GM11168 (cell line): Measurements from ENCODE around the gene CRISP1.
"Not testable (repeated sequence)": the region's sequence is repeated elsewhere in the genome, so short reads cannot be mapped to it uniquely, and the experiment has no call there.

Experiments used
- in situ Hi-C: fragments of 300-500 bp; cut with MboI; formaldehyde crosslinking; loops from one replicate; pipeline ENCODE4 v1.12.0; 2022; ENCODE audit warnings: low sequenced_read_pairs; ENCODE audit not compliant: unreplicated experiment

CRISP1 gene

GRCh38 chr6:49847014-49847413 is 19.3 kb downstream of the CRISP1 start:
- in situ Hi-C loops = loop anchor here (10.0 kb wide), 2 partner anchors 222 to 322 kb away; no protein-coding TSS in a partner anchor

- in situ Hi-C loops = loop anchor here (10.0 kb wide), 2 partner anchors 217 to 317 kb away; no protein-coding TSS in a partner anchor
These were observed 24.9 kb downstream of the CRISP1 start for GRCh38 chr6:49841424-49841823.

- in situ Hi-C loops = loop anchor here (10.0 kb wide), 2 partner anchors 215 to 315 kb away; no protein-coding TSS in a partner anchor
These were observed 26.4 kb downstream of the CRISP1 start for GRCh38 chr6:49839957-49840356.

DNA sequence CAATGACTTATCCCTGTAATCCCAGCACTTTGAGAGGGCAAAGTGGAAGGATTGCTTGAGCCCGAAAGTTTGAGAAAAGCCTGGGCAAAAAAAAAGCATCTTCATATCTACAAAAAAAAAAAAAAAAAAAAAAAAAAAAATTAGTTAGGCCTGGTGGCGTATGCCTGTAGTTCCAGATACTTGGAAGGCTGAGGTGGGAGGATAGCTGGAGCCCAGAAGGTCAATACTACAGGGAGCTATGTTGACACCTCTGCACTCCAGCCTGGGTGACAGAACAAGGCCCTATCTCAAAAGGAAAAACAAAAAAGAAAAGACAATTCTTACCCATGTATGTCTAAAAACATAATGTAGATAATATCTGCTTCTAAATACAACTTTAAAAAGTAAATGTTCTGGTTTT is 27.2 kb downstream of the CRISP1 start:
- in situ Hi-C loops = no loop called here

DNA sequence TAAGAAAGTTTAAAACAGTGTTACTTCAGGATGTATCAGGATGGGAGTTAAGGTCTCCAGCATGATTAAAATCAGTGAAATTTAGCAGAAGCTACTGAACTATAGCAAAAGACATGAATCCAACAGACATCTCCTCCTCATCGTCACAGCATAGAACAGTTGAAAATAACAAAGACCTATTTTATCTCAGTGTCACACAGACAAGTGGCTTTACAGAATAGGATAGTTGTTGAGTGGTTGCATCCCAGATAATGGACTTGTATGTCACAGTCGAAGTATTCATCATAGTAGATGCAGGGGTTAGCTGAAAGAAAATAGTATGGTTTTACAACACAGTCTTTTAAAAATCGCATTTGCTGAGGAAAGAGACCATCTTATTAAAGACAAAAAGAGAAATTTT is 31.2 kb downstream of the CRISP1 start:
- in situ Hi-C loops = no loop called here

DNA sequence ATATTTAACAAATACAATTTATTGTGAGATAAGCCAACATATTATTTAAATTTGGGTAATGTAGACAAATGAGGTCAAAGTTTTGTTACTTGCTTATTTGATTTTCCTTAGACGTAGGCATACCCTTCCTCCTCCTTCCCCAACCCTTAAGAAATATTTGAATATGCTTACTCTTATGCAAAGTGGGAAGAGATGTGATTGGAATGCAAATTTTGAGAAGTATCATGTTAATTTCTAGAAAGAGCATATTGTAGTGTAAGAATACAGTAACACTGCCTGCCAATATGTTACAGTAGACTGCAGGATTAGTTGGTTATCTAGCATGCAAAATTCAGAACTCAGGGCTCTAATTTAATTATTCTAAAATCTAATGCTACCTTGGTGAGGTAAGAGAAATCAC is 32.9 kb downstream of the CRISP1 start:
- in situ Hi-C loops = no loop called here

- in situ Hi-C loops = no loop called here
These were observed 39.5 kb downstream of the CRISP1 start for GRCh38 chr6:49826743-49827406.

DNA sequence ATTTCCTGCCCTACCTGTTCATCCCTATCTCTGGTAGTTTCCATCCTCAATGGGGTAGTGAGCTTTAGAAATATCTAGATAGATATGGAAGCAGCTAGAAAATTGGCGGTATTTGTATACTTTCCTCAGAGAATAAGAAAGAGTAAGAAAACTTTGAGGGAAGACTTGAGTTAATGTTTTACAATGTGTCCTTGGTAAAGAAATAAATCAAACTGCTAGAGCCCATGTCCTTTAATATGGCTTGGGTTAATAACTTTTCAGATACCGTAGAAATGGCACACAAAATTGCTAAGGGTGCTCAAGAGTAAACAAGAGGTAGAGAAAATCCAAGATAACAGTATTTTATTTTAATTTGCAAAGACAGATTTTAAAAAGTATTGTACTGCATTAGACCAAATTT is 51.2 kb downstream of the CRISP1 start:
- in situ Hi-C loops = no loop called here

DNA sequence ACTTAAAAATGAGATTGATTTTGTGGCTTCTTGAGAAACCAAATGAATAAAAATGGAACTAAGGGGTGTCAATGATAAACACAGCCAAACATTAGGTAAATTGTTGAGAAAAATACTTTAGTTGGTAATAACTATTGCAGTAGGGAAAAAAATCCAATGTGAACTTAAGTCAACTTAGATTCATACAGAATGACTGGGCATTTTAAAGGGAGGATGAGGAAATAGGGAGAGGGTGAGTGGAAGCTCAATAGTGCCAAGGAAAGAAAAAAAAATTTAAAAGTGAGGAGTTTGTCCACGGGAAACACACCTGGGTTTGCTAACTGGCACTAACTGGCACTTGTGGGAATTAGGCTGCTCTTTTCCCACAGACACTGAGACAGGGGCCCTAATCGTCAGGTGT is 53.1 kb downstream of the CRISP1 start:
- in situ Hi-C loops = no loop called here

DNA sequence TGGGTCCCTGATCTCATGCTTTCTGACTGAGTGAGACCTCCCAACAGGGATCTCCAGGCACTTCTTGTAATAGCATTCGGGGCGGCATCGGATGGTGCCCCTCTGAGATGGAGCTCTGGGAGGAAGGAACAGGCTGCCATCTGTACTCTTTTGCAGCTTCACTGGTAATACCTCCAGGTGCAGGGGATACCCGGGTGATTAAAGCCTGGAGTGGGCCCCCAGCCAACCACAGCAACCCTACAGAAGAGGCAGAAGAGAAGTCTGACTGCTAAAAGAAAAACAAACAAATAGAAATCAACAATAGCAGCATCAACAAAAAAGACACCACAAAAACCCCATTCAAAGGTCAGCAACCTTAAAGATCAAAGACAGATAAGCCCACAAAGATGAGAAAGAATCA is 60.2 kb downstream of the CRISP1 start:
- in situ Hi-C loops = no loop called here

DNA sequence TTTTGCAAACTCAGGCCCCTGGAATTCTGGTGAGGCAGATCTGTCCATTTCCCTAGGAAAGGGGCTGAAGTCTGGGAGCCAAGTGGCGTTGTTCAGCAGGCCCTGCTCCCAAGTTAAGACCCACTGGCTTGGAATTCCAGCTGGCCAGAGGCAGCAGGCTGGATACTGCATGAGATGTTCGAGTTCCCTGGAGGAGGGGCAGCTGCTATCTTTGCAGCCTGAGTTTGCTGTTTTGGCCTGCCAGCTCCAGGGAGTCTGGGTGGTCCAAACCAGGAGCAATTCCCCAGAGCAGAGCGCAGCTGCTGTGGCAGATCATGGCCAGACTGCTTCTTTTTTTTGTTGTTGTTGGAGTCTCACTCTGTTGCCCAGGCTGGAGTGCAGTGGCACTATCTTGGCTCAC is 61.1 kb downstream of the CRISP1 start:
- in situ Hi-C loops = no loop called here

DNA sequence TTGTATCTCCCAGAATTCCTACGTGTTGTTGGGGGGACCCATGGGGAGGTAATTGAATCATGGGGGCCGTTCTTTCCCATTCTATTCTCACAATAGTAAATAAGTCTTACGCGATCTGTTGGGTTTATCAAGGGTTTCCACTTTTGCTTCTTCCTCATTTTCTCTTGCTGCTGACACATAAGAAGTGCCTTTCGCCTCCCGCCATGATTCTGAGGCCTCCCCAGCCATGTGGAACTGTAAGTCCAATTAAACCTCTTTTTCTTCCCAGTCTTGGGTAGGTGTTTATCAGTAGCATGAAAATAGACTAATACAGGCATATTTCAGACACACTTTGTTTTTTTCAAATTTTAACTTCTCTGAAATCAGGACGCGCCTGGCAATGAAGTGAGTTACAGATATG is 64.8 kb downstream of the CRISP1 start:
- in situ Hi-C loops = no loop called here

DNA sequence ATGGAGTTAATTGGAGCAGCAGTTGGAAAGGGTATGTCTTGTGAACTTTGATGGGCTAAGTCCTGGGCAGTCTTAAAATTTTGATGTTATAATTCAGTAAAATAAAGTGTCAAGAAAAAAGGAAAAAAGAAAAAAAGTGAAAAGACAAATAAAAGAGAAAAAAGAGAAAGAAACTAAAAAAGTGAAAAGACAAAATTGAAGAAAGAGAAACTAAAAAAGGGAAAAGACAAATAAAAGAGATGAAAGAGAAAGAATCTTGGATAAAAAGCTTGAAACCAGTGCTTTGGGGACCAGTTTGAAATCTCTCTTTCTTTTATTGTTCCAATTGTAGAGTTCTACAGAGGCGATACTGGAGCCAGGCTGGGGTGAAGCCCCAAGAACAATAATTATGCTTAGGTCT is 67.2 kb downstream of the CRISP1 start:
- in situ Hi-C loops = no loop called here

DNA sequence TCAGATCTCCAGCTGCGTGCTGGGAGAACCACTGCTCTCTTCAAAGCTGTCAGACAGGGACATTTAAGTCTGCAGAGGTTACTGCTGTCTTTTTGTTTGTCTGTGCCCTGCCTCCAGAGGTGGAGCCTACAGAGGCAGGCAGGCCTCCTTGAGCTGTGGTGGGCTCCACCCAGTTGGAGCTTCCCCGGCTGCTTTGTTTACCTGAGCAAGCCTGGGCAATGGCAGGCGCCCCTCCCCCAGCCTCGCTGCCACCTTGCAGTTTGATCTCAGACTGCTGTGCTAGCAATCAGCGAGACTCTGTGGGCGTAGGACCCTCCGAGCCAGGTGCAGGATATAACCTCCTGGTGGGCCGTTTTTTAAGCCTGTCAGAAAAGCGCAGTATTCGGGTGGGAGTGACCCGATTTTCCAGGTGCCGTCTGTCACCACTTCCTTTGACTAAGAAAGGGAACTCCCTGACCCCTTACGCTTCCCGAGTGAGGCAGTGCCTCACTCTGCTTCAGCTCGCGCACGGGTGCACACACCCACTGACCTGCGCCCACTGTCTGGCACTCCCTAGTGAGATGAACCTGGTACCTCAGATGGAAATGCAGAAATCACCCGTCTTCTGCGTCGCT is 69.4 kb downstream of the CRISP1 start:
- in situ Hi-C loops = not testable (repeated sequence)

DNA sequence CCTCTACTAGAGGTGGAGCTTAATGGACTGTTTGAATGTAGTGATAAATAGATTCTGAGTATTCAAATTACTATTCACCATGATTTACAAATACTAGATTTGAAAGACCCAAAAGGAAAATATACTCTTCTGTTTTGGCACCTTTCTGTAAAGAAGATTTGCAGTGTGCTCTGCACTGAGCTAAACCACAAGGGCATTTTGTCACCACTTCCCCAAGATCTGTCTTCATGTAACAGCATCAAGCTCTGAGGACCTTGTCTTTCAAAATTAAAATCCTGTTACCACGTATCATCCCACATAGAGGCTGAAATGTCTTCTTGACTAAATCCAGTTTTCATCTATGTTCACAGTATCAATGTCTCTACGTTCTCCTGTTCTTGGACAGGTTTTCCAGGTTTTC is 76.0 kb downstream of the CRISP1 start:
- in situ Hi-C loops = no loop called here

DNA sequence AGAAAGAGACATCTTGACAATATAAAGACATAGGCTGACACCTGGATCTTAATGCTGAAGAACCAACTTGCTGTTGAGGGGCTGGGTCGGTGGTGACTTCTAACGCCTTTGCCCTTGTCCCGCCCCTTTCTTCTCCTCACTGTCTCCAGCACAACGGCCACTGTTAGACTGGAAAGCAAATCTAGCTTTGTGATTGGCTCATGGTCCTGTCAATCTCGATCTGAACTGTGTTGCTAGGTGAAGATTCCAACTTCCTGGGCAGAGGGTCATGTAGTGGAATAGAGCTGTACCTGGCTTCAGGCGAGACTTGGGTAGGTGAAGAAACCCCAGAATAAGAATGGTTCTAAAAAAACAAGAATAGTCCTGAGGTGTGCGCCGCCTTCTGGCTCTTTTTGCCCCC is 79.2 kb downstream of the CRISP1 start, which contains the start of gene PGK2:
Gene PGK2, minus strand, starts transcription at position 110 of the 400 bp plus-strand sequence. Its CDS starts 98 bp downstream, at position 12.
- in situ Hi-C loops = no loop called here

- in situ Hi-C loops = no loop called here
These were observed 82.1 kb downstream of the CRISP1 start for GRCh38 chr6:49784272-49784671.
